ENCODE results near the gene CBX8. TPM values are rescaled to one million over a fixed set of nuclear protein-coding genes. Genes with fewer than 3 reads are reported as not detected.

The CBX8 gene
- total RNA-seq, 4 donors from 2014 or later, result 2.3 to 6.4 (median 3.1) TPM

DNA sequence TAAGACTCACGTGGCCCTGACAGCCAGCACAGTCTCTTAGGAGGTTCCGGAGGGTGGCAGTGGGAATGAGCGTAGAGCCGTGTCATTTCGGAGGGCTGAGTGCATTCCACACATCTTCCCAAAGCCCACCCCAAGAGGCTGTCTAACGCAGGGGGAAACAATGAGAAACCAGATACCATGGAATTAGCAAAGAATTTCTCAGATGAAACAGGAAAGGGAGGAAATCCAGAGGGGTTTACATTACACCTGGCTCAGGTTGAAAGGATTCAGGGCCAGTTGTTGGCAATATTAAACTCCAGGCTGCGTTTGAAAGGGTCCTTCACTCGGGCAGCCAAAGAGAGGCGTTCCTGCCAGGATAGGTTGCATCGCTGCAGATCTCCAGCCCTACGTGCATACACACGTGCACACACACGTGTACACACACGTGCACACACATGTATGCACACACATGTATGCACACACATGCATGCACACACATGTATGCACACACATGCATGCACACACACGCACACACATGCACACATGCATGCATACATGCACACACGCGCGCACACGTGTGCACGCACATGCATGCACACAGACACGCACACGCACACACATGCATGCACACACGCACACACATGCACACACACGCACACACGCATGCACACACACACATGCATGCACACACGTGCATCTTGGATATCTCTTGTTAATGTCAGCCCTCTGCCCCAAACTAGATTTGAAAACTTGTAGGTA is 30.1 kb upstream of the CBX8 start:
- WGBS, result 72% methylated on average over 26 of the region's 26 CpGs
- Histone ChIP-seq H3K36me3 (no peaks in the 10 kb centered on the region), H3K27ac (no peak overlapping the region), H3K4me1 (peaks cover 15% of the 10 kb centered on the region), H3K4me3 (no peak overlapping the region), H3K27me3 (no peaks in the 10 kb centered on the region), H3K9me3 (no peaks in the 10 kb centered on the region)
- no peak for TF ChIP-seq CTCF (IDR thresholded peaks at IDR 0.05)
- TF ChIP-seq POLR2AphosphoS5 (IDR thresholded peaks at IDR 0.05), result no peak
- TF ChIP-seq EP300 (IDR thresholded peaks at IDR 0.05), result no peak
- no peak for DNase-seq (ENCODE audit: low spot score in 2 of 2)

DNA sequence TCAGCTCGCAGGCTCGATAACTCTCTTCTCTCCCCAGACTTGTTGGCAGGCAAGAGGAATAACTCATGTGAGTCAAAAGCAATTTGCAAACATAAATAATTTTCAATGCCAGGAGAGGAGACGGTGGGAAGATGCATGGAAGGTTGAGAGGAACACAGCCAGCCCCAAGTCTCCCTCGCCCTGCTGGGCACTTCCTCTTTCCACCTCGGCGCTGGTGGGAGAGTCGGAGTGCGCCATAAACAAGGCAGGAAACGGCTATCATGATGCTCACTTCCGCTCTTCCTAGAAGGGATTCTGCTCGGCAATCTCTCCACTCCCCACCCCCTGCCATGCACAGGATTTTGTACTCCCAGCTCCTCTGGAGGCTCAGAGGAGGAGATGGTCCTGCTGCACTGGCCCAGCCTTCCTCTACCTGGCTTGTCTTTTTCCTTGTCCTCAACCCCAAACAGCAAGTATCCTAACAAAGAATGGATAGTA is 29.4 kb upstream of the CBX8 start:
- Histone ChIP-seq H3K9me3 (no peaks in the 10 kb centered on the region), H3K36me3 (no peaks in the 10 kb centered on the region), H3K4me1 (peaks cover 7% of the 10 kb centered on the region), H3K4me3 (no peak overlapping the region), H3K27me3 (no peaks in the 10 kb centered on the region), H3K27ac (no peak overlapping the region)
- TF ChIP-seq EP300 (IDR thresholded peaks at IDR 0.05), result no peak
- no peak for TF ChIP-seq POLR2A (IDR thresholded peaks at IDR 0.05)
- no peak for TF ChIP-seq CTCF (IDR thresholded peaks at IDR 0.05)
- no peak for TF ChIP-seq POLR2AphosphoS5 (IDR thresholded peaks at IDR 0.05)
- no peak for DNase-seq (ENCODE audit: low spot score in 2 of 2)
- WGBS, result 54% methylated on average over 11 of the region's 11 CpGs

- no peak overlapping the region for H3K4me3 ChIP-seq
- H3K27ac ChIP-seq, result no peak overlapping the region
- no peaks in the 10 kb centered on the region for H3K9me3 ChIP-seq
- WGBS, result 90% methylated on average over 4 of the region's 5 CpGs
- H3K4me1 ChIP-seq, result peaks cover 2% of the 10 kb centered on the region
- TF ChIP-seq CTCF (IDR thresholded peaks at IDR 0.05), result no peak
- no peak for TF ChIP-seq POLR2A (IDR thresholded peaks at IDR 0.05)
- no peak for TF ChIP-seq POLR2AphosphoS5 (IDR thresholded peaks at IDR 0.05)
- no peak for TF ChIP-seq EP300 (IDR thresholded peaks at IDR 0.05)
- H3K36me3 ChIP-seq, result no peaks in the 10 kb centered on the region
- DNase-seq (ENCODE audit: low spot score in 2 of 2), result no peak
- H3K27me3 ChIP-seq, result no peaks in the 10 kb centered on the region
These were observed 28.7 kb upstream of the CBX8 start for GRCh38 chr17:79825580-79825921.

GRCh38 chr17:79824893-79825579 is 28.2 kb upstream of the CBX8 start:
- TF ChIP-seq EP300 (IDR thresholded peaks at IDR 0.05) (no peak), POLR2AphosphoS5 (IDR thresholded peaks at IDR 0.05) (no peak), CTCF (IDR thresholded peaks at IDR 0.05) (no peak), POLR2A (IDR thresholded peaks at IDR 0.05) (no peak)
- Histone ChIP-seq H3K36me3 (no peaks in the 10 kb centered on the region), H3K27ac (no peak overlapping the region), H3K9me3 (no peaks in the 10 kb centered on the region), H3K4me1 (no peaks in the 10 kb centered on the region), H3K4me3 (no peak overlapping the region), H3K27me3 (no peaks in the 10 kb centered on the region)
- 87% methylated on average over 4 of the region's 6 CpGs for WGBS
- DNase-seq (ENCODE audit: low spot score in 2 of 2), result no peak

DNA sequence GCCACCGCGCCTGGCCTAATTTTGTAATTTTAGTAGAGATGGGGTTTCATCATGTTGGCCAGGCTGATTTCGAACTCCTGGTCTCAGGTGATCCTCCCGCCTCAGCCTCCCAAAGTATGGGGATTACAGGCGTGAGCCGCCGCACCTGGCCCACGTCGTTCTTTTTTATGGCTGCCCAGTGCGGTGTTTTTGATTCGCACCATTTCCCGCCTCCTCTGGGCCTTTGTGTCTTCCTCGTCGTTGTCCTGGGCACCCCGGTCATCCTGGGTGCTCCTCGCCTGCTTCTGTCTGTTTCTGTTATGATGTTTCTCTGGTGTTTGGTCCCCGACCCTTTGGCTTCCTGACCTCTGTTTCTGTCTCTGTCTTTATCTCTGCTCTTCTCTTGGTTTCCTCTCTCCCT is 27.4 kb upstream of the CBX8 start:
- 92% methylated on average over 15 of the region's 17 CpGs for WGBS
- Histone ChIP-seq H3K9me3 (no peaks in the 10 kb centered on the region), H3K4me3 (no peak overlapping the region), H3K4me1 (no peaks in the 10 kb centered on the region), H3K36me3 (no peaks in the 10 kb centered on the region), H3K27ac (no peak overlapping the region), H3K27me3 (peaks cover 3% of the 10 kb centered on the region)
- TF ChIP-seq POLR2AphosphoS5 (IDR thresholded peaks at IDR 0.05), result no peak
- no peak for TF ChIP-seq CTCF (IDR thresholded peaks at IDR 0.05)
- no peak for TF ChIP-seq POLR2A (IDR thresholded peaks at IDR 0.05)
- no peak for TF ChIP-seq EP300 (IDR thresholded peaks at IDR 0.05)
- DNase-seq (ENCODE audit: low spot score in 2 of 2), result no peak
